Trophoblast cell (in vitro differentiated cells and primary cell): Measurements from ENCODE around the gene XYLB.

Experiments
- DNase-seq, 2 donors: peaks; one replicate each; pipeline ENCODE4 v3.0.0-alpha.2; 2016
- H2AFZ ChIP-seq: 2 replicates; pipeline ENCODE4 v1.6.1; 2013; ENCODE audit warnings: low read length, moderate library complexity, mild to moderate bottlenecking; ENCODE audit not compliant: insufficient read depth, poor library complexity
- H2AK5ac ChIP-seq: 2 replicates; pipeline ENCODE4 v1.6.1; 2013; ENCODE audit warnings: mild to moderate bottlenecking, low read length
- H2BK120ac ChIP-seq: 2 replicates; pipeline ENCODE4 v1.6.1; 2013; ENCODE audit warnings: low read length, mild to moderate bottlenecking, moderate library complexity; ENCODE audit not compliant: insufficient read depth, poor library complexity
- H2BK12ac ChIP-seq: 2 replicates; pipeline ENCODE4 v1.6.1; 2013; ENCODE audit warnings: mild to moderate bottlenecking, low read length, moderate library complexity
- H2BK5ac ChIP-seq: 2 replicates; pipeline ENCODE4 v1.6.1; 2013; ENCODE audit warnings: low read length, low read depth, moderate library complexity, mild to moderate bottlenecking; ENCODE audit not compliant: poor library complexity
- H3K14ac ChIP-seq: 2 replicates; pipeline ENCODE4 v1.6.1; 2013; ENCODE audit warnings: mild to moderate bottlenecking, low read length
- H3K18ac ChIP-seq: 2 replicates; pipeline ENCODE4 v1.6.1; 2013; ENCODE audit warnings: mild to moderate bottlenecking, low read length
- H3K23ac ChIP-seq: 2 replicates; pipeline ENCODE4 v1.6.1; 2013; ENCODE audit warnings: low read length
- H3K27ac ChIP-seq: 2 replicates; pipeline ENCODE4 v1.5.1; 2013; ENCODE audit warnings: low read depth, mild to moderate bottlenecking, inconsistent platforms, low read length, moderate library complexity
- H3K27me3 ChIP-seq: 2 replicates; pipeline ENCODE4 v1.6.1; 2013; ENCODE audit warnings: inconsistent platforms, mild to moderate bottlenecking, low read length, moderate library complexity; ENCODE audit not compliant: insufficient read depth
- H3K36me3 ChIP-seq, 2 experiments: 1 replicate in 1 of 2; 2 replicates in 1 of 2; pipeline ENCODE4 v1.6.1; 2013; ENCODE audit warnings: low read length in 2 of 2, mild to moderate bottlenecking in 2 of 2, moderate library complexity in 1 of 2; ENCODE audit not compliant: insufficient read depth in 2 of 2, control insufficient read depth in 1 of 2
- H3K4ac ChIP-seq: 2 replicates; pipeline ENCODE4 v1.6.1; 2013; ENCODE audit warnings: low read depth, mild to moderate bottlenecking, low read length, moderate library complexity
- H3K4me1 ChIP-seq, 2 experiments: 1 replicate in 1 of 2; 2 replicates in 1 of 2; pipeline ENCODE4 v1.6.1; 2013; ENCODE audit warnings: low read length in 2 of 2, mild to moderate bottlenecking in 2 of 2, moderate library complexity in 1 of 2; ENCODE audit not compliant: insufficient read depth in 2 of 2, control insufficient read depth in 1 of 2
- H3K4me2 ChIP-seq: 2 replicates; pipeline ENCODE4 v1.6.1; 2013; ENCODE audit warnings: inconsistent platforms, mild to moderate bottlenecking, low read length, moderate library complexity
- H3K4me3 ChIP-seq: 2 replicates; pipeline ENCODE4 v1.5.1; 2013; ENCODE audit warnings: mild to moderate bottlenecking, low read depth, low read length, inconsistent platforms
- H3K79me1 ChIP-seq: one replicate; pipeline ENCODE4 v1.6.1; 2013; ENCODE audit warnings: low read length
- H3K79me2 ChIP-seq: 2 replicates; pipeline ENCODE4 v1.6.1; 2013; ENCODE audit warnings: low read length, mild to moderate bottlenecking; ENCODE audit not compliant: control insufficient read depth, insufficient read depth, poor library complexity
- H3K9ac ChIP-seq: 2 replicates; pipeline ENCODE4 v1.6.1; 2013; ENCODE audit warnings: mild to moderate bottlenecking, low read length
- H3K9me3 ChIP-seq: 2 replicates; pipeline ENCODE4 v1.6.1; 2013; ENCODE audit warnings: low read depth, mild to moderate bottlenecking, control low read depth, inconsistent platforms, low read length; ENCODE audit not compliant: insufficient read depth
- H4K12ac ChIP-seq: 2 replicates; pipeline ENCODE4 v1.6.1; 2013; ENCODE audit warnings: low read depth, mild to moderate bottlenecking, low read length, moderate library complexity
- H4K8ac ChIP-seq: 2 replicates; pipeline ENCODE4 v1.6.1; 2013; ENCODE audit warnings: low read depth, mild to moderate bottlenecking, low read length, moderate library complexity
- H4K91ac ChIP-seq: one replicate; pipeline ENCODE4 v1.6.1; 2013; ENCODE audit warnings: low read depth, mild to moderate bottlenecking, low read length, moderate library complexity
- WGBS: extraction: QIAGEN DNeasy Blood & Tissue Kit; methylation state at CpG from one replicate; pipeline ENCODE4 v1.1.7; 2013; ENCODE audit warnings: missing lambda C conversion rate; ENCODE audit not compliant: insufficient read length, insufficient coverage; ENCODE audit errors: extremely low coverage; 5-methylcytosine and 5-hydroxymethylcytosine counted together

XYLB gene

DNA sequence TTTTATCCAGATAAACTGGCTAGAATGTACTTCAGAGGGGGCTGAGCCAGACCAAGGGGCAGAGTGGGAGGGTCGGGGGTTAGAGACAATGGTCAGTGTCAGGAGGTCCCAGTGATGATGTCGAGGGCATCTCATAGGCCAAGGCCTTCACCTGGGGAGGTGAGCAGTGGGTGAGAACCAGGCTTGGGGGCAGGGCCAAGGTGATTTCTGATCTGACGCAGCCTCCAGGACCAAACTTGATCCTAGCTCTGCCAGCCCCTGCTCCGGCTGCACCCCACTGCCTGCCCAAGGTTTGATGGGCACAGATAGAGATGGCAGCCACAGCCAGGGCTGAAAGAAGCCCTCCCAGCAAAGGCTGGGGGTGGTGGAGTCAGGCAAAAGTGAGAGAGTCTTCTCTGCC is 14.9 kb downstream of the XYLB start:
- no peak overlapping the region for H2BK5ac ChIP-seq
- H3K14ac ChIP-seq: no peak overlapping the region
- no peak overlapping the region for H2BK12ac ChIP-seq
- no peak overlapping the region for H3K27ac ChIP-seq
- no peak overlapping the region for H4K12ac ChIP-seq
- H3K23ac ChIP-seq: no peak overlapping the region
- no peak overlapping the region for H2BK120ac ChIP-seq
- no peak for DNase-seq
- H3K4me1 ChIP-seq: no peaks in the 10 kb centered on the region
- no peaks in the 10 kb centered on the region for H3K79me2 ChIP-seq
- H3K36me3 ChIP-seq: peaks cover 0 to 5% of the 10 kb centered on the region in 2 experiments
- H3K9ac ChIP-seq: no peak overlapping the region
- no peak overlapping the region for H2AK5ac ChIP-seq
- H2AFZ ChIP-seq: no peak overlapping the region
- H3K4me2 ChIP-seq: no peak overlapping the region
- H3K18ac ChIP-seq: no peak overlapping the region
- H3K4me3 ChIP-seq: no peak overlapping the region
- H3K4ac ChIP-seq: no peak overlapping the region
- no CpG with 5 or more reads among the region's 4 CpGs for WGBS
- no peaks in the 10 kb centered on the region for H3K9me3 ChIP-seq
- no peaks in the 10 kb centered on the region for H3K27me3 ChIP-seq
- no peak overlapping the region for H4K91ac ChIP-seq
- no peak overlapping the region for H4K8ac ChIP-seq
- no peaks in the 10 kb centered on the region for H3K79me1 ChIP-seq

DNA sequence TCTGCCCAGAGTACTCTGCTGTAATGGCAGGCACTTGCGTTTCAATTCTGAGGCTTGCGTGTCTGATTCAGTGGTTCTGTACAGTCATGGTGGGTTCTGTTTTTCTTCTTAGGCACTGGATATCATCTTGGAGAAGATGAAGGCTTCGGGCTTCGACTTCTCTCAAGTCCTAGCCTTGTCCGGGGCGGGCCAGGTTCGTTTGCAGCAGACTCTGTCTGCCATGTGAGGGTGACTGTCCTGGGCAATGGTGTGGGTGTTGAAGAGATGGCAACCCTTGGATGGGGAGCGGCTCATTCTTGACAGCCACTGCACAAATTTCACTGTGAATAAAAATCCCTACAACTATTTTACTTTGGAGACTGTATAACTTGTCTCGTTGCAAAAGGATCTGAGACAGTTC is 16.2 kb downstream of the XYLB start:
- no peak overlapping the region for H3K9ac ChIP-seq
- H2BK5ac ChIP-seq: no peak overlapping the region
- no peak overlapping the region for H2AK5ac ChIP-seq
- H3K4ac ChIP-seq: no peak overlapping the region
- no peak overlapping the region for H2BK12ac ChIP-seq
- H3K14ac ChIP-seq: no peak overlapping the region
- H2BK120ac ChIP-seq: no peak overlapping the region
- no peaks in the 10 kb centered on the region for H3K27me3 ChIP-seq
- H3K18ac ChIP-seq: no peak overlapping the region
- no peak overlapping the region for H3K4me2 ChIP-seq
- no peaks in the 10 kb centered on the region for H3K79me1 ChIP-seq
- no peak for DNase-seq
- no peaks in the 10 kb centered on the region for H3K9me3 ChIP-seq
- H3K79me2 ChIP-seq: no peaks in the 10 kb centered on the region
- H4K8ac ChIP-seq: no peak overlapping the region
- H4K12ac ChIP-seq: no peak overlapping the region
- H4K91ac ChIP-seq: no peak overlapping the region
- H3K23ac ChIP-seq: no peak overlapping the region
- no peak overlapping the region for H3K27ac ChIP-seq
- peaks cover 0 to 5% of the 10 kb centered on the region in 2 experiments for H3K36me3 ChIP-seq
- no CpG with 5 or more reads among the region's 9 CpGs for WGBS
- H3K4me3 ChIP-seq: no peak overlapping the region
- H3K4me1 ChIP-seq: no peaks in the 10 kb centered on the region
- H2AFZ ChIP-seq: no peak overlapping the region

DNA sequence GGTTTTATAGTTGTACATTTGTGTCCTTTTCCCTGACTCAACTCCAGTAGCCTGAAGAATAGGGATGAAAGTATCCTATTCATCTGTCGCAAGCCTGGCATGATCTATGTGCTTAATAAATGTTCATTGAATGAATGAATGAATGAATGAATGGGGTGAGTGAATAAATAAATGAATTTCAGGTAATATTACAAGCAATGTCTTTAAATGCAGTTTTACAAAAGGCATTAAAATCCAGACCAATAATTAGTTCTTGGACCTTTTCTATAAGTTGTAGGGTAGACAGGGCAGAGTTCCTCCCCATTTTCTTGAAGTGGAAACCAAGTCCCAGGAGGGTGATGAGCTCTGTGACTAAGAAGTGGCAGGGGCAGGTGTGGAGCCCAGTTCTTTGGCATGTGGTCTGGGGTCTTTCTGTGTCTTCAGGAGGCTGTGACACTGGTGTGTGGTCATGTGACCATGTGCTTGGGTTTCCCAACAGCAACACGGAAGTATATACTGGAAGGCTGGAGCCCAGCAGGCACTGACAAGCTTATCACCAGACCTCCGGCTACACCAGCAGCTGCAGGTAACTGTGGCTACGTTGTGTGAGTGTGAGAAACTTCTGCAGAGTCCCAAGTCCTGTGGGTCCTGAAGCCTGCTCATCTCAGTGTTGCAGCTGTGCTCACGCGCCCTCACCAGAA is 18.3 kb downstream of the XYLB start:
- no peak overlapping the region for H3K23ac ChIP-seq
- H3K4me1 ChIP-seq: peaks cover 0 to 5% of the 10 kb centered on the region in 2 experiments
- no peak for DNase-seq
- no peak overlapping the region for H2BK120ac ChIP-seq
- peaks cover 0 to 3% of the 10 kb centered on the region in 2 experiments for H3K36me3 ChIP-seq
- no peak overlapping the region for H3K18ac ChIP-seq
- no peak overlapping the region for H3K4me3 ChIP-seq
- no peak overlapping the region for H3K27ac ChIP-seq
- H3K4ac ChIP-seq: no peak overlapping the region
- no peak overlapping the region for H2BK5ac ChIP-seq
- H2AFZ ChIP-seq: no peak overlapping the region
- H3K79me1 ChIP-seq: no peaks in the 10 kb centered on the region
- WGBS: no CpG with 5 or more reads among the region's 6 CpGs
- H2AK5ac ChIP-seq: no peak overlapping the region
- no peaks in the 10 kb centered on the region for H3K79me2 ChIP-seq
- no peak overlapping the region for H3K4me2 ChIP-seq
- H4K91ac ChIP-seq: no peak overlapping the region
- peaks cover 2% of the 10 kb centered on the region for H3K9me3 ChIP-seq
- H3K27me3 ChIP-seq: no peaks in the 10 kb centered on the region
- no peak overlapping the region for H4K8ac ChIP-seq
- H2BK12ac ChIP-seq: no peak overlapping the region
- H4K12ac ChIP-seq: no peak overlapping the region
- H3K14ac ChIP-seq: no peak overlapping the region
- no peak overlapping the region for H3K9ac ChIP-seq

DNA sequence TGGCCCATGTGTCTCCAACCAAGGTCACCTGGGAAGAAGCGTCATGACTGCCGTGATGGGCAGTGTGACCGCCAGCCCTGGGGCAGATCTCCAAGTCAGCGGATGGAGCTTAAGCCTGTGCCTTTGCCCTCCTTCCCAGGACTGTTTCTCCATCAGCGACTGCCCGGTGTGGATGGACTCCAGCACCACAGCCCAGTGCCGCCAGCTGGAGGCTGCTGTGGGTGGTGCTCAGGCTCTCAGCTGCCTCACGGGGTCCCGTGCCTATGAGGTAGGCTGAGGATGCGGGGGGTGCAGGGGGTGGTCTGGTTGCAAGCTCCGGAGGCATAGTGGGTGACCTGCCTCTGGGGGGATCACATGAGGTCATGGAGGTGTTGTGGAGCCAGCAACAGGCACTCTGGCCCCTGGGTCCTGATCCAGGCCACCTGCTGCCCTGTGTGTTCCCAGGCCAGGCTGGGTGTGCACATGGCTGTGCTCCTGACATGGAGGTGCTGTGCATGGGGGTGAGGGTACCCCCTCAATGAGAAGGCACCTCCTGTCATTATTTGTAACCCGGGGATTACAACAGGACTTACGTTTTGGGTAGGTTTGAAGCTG is 19.0 kb downstream of the XYLB start:
- Histone ChIP-seq H2AFZ (no peak overlapping the region), H3K18ac (no peak overlapping the region), H3K4me3 (no peak overlapping the region), H4K8ac (no peak overlapping the region), H3K4me2 (no peak overlapping the region), H2BK5ac (no peak overlapping the region), H3K4ac (no peak overlapping the region), H3K9ac (no peak overlapping the region), H3K36me3 (peaks cover 2 to 3% of the 10 kb centered on the region in 2 experiments), H3K4me1 (peaks cover 0 to 5% of the 10 kb centered on the region in 2 experiments), H4K91ac (no peak overlapping the region), H3K14ac (no peak overlapping the region), H4K12ac (no peak overlapping the region), H3K79me2 (no peaks in the 10 kb centered on the region), H2BK120ac (no peak overlapping the region), H3K9me3 (peaks cover 2% of the 10 kb centered on the region), H3K79me1 (no peaks in the 10 kb centered on the region), H3K23ac (no peak overlapping the region), H3K27me3 (no peaks in the 10 kb centered on the region), H3K27ac (no peak overlapping the region), H2BK12ac (no peak overlapping the region), H2AK5ac (no peak overlapping the region)
- WGBS: no CpG with 5 or more reads among the region's 13 CpGs
- no peak for DNase-seq
